Upper lobe of right lung (tissue), 1 donor: ENCODE data around the gene RABEP2. TPM values are rescaled to one million over a fixed set of nuclear protein-coding genes. Genes with fewer than 3 reads are reported as not detected.
"Not testable (repeated sequence)": the region's sequence is repeated elsewhere in the genome, so short reads cannot be mapped to it uniquely, and the experiment has no call there.

Source experiments
- ATAC-seq: fragments of 200-7000 bp; cut with Tn5 transposase; one replicate; pipeline ENCODE4 v1.9.1; 2020; ENCODE audit warnings: mild to moderate bottlenecking, moderate library complexity
- DNase-seq: peaks from one replicate; pipeline ENCODE4 v3.0.0-alpha.2; 2020
- H3K27ac ChIP-seq: fragments of 200-600 bp; one replicate; pipeline ENCODE4 v1.8.0; 2022
- H3K27me3 ChIP-seq: fragments of 200-600 bp; one replicate; pipeline ENCODE4 v1.8.0; 2022; ENCODE audit warnings: mild to moderate bottlenecking
- H3K36me3 ChIP-seq: fragments of 200-600 bp; one replicate; pipeline ENCODE4 v1.8.0; 2022
- H3K4me1 ChIP-seq: fragments of 200-600 bp; one replicate; pipeline ENCODE4 v1.8.0; 2022
- H3K4me3 ChIP-seq: fragments of 200-600 bp; one replicate; pipeline ENCODE4 v1.8.0; 2022; ENCODE audit warnings: mild to moderate bottlenecking
- H3K9me3 ChIP-seq: fragments of 200-600 bp; one replicate; pipeline ENCODE4 v1.8.0; 2022
- CTCF ChIP-seq: fragments of 200-600 bp; IDR thresholded peaks from one replicate; pipeline ENCODE4 v1.8.0; 2022; ENCODE audit warnings: antibody characterized with exemption
- intact Hi-C: fragments of 100-400 bp; cut with DNase I; formaldehyde crosslinking; loops from one replicate; pipeline ENCODE4 v1.11.0; 2022
- long read RNA-seq: library from polyadenylated mRNA; unstranded; transcript quantifications from one replicate; pipeline ENCODE4 v2.0.0, GENCODE V29; 2021
- total RNA-seq: library from RNA; stranded (reverse); fragmentation: NEBNext Ultra II Directional; extraction: Animal tissue kit (Norgen Biotek cat#: 25700); gene quantifications from one replicate; pipeline ENCODE4 v1.2.1, GENCODE V29; 2021
- donor health status: DM: no; HTN: yes; CAD: no; lungs with severe emphysema.

RABEP2 gene
- 23.4 TPM for total RNA-seq
- long read RNA-seq, partial matches to known transcripts, result 1 of 3 reads
- long read RNA-seq, other reads (novel, unspliced or antisense), result 2 of 3 reads

- peaks cover 7% of the 10 kb centered on the region for H3K4me1 ChIP-seq
- H3K27ac ChIP-seq, result peak within 1 kb of the TSS; percentile 96
- intact Hi-C loops, result loop anchor here (10.0 kb wide), 1 partner anchor 50 kb away; the partner anchor contains the start of gene ATP2A1
- peaks cover under 1% of the 10 kb centered on the region for H3K36me3 ChIP-seq
- no peaks in the 10 kb centered on the region for H3K27me3 ChIP-seq
- H3K4me3 ChIP-seq, result peak within 1 kb of the TSS; percentile 68
- peak; percentile 98 for DNase-seq
- no peaks in the 10 kb centered on the region for H3K9me3 ChIP-seq
- peak; percentile 94 for ATAC-seq
- TF ChIP-seq CTCF, result no peak
Measured at GRCh38 chr16:28924762-28925385, at the start of gene RABEP2. Gene RABEP2, minus strand, starts transcription at chr16:28925238. Its CDS starts 75 bp downstream, at chr16:28925163.

GRCh38 chr16:28974437-28975157 lies 49.6 kb upstream of the RABEP2 start, which contains the start of gene SPNS1:
Gene SPNS1, plus strand, starts transcription at chr16:28974778. Its CDS starts 374 bp downstream, at chr16:28975152.
- no peak for TF ChIP-seq CTCF
- H3K4me3 ChIP-seq, result peak within 1 kb of the TSS; percentile 98
- no peaks in the 10 kb centered on the region for H3K27me3 ChIP-seq
- DNase-seq, result peak; percentile 99
- ATAC-seq, result peak; percentile 96
- peaks cover 15% of the 10 kb centered on the region for H3K36me3 ChIP-seq
- peak within 1 kb of the TSS; percentile 87 for H3K27ac ChIP-seq
- peaks cover 16% of the 10 kb centered on the region for H3K4me1 ChIP-seq
- no peaks in the 10 kb centered on the region for H3K9me3 ChIP-seq
- intact Hi-C loops, result no loop called here

- Histone ChIP-seq H3K27ac (peak overlapping the region; percentile 87), H3K4me3 (peak overlapping the region; percentile 98), H3K36me3 (peaks cover 9% of the 10 kb centered on the region), H3K4me1 (peaks cover 16% of the 10 kb centered on the region), H3K9me3 (no peaks in the 10 kb centered on the region), H3K27me3 (no peaks in the 10 kb centered on the region)
- ATAC-seq (peak; percentile 38), DNase-seq (peak; percentile 77)
- intact Hi-C loops, result no loop called here
- peak; percentile 60 for TF ChIP-seq CTCF
Measured at GRCh38 chr16:28974007-28974436, 49.0 kb upstream of the RABEP2 start.

GRCh38 chr16:28969696-28970095 lies 44.7 kb upstream of the RABEP2 start:
- H3K4me1 ChIP-seq, H3K27me3 ChIP-seq, ATAC-seq, H3K36me3 ChIP-seq, H3K27ac ChIP-seq, H3K4me3 ChIP-seq, DNase-seq, intact Hi-C loops, H3K9me3 ChIP-seq: not testable (repeated sequence)

GRCh38 chr16:28967156-28967555 lies 42.1 kb upstream of the RABEP2 start:
- DNase-seq (no peak), ATAC-seq (no peak)
- Histone ChIP-seq H3K4me1 (no peaks in the 10 kb centered on the region), H3K27me3 (no peaks in the 10 kb centered on the region), H3K4me3 (no peak overlapping the region), H3K9me3 (no peaks in the 10 kb centered on the region), H3K27ac (no peak overlapping the region), H3K36me3 (peaks cover 32% of the 10 kb centered on the region)
- intact Hi-C loops, result no loop called here
- TF ChIP-seq CTCF, result no peak

- H3K27me3 ChIP-seq, result no peaks in the 10 kb centered on the region
- H3K27ac ChIP-seq, result no peak overlapping the region
- H3K9me3 ChIP-seq, result no peaks in the 10 kb centered on the region
- TF ChIP-seq CTCF, result no peak
- H3K36me3 ChIP-seq, result peaks cover 51% of the 10 kb centered on the region
- no peak for ATAC-seq
- no peak for DNase-seq
- no peak overlapping the region for H3K4me3 ChIP-seq
- H3K4me1 ChIP-seq, result no peaks in the 10 kb centered on the region
- intact Hi-C loops, result no loop called here
Measured at GRCh38 chr16:28964496-28964895, 39.5 kb upstream of the RABEP2 start.
